H9 (cell line): ENCODE results near the gene GOLGA1. TPM values are rescaled to one million over a fixed set of nuclear protein-coding genes. Genes with fewer than 3 reads are reported as not detected.

ENCODE experiments used
- DNase-seq: peaks from one replicate; pipeline ENCODE4 v3.0.0-alpha.2; 2017
- H2AFZ ChIP-seq: one replicate; pipeline ENCODE4 v1.6.1; 2013; ENCODE audit warnings: mild to moderate bottlenecking, low read length, control low read depth, moderate library complexity
- H2AK5ac ChIP-seq: 2 replicates; pipeline ENCODE4 v1.6.1; 2013; ENCODE audit warnings: low read length, control low read depth, mixed read lengths; ENCODE audit not compliant: insufficient read length
- H2BK120ac ChIP-seq: one replicate; pipeline ENCODE4 v1.6.1; 2013; ENCODE audit warnings: low read depth, mild to moderate bottlenecking, low read length, control low read depth, inconsistent platforms; ENCODE audit not compliant: poor library complexity, severe bottlenecking
- H2BK12ac ChIP-seq: 2 replicates; pipeline ENCODE4 v1.6.1; 2013; ENCODE audit warnings: low read length, control low read depth, mixed read lengths, low read depth; ENCODE audit not compliant: insufficient read length
- H2BK15ac ChIP-seq: 2 replicates; pipeline ENCODE4 v1.6.1; 2013; ENCODE audit warnings: low read depth, low read length, control low read depth
- H2BK20ac ChIP-seq: one replicate; pipeline ENCODE4 v1.6.1; 2013; ENCODE audit warnings: low read depth, mild to moderate bottlenecking, low read length, control low read depth, inconsistent platforms; ENCODE audit not compliant: poor library complexity, severe bottlenecking
- H2BK5ac ChIP-seq: 2 replicates; pipeline ENCODE4 v1.6.1; 2013; ENCODE audit warnings: low read length, control low read depth, mixed read lengths; ENCODE audit not compliant: insufficient read length
- H3K14ac ChIP-seq: 2 replicates; pipeline ENCODE4 v1.6.1; 2013; ENCODE audit warnings: low read length, control low read depth; ENCODE audit not compliant: insufficient read depth
- H3K18ac ChIP-seq: 2 replicates; pipeline ENCODE4 v1.6.1; 2013; ENCODE audit warnings: low read depth, mild to moderate bottlenecking, mixed read lengths, low read length, control low read depth; ENCODE audit not compliant: insufficient read length
- H3K23ac ChIP-seq: 2 replicates; pipeline ENCODE4 v1.6.1; 2013; ENCODE audit warnings: low read length, control low read depth, mixed read lengths, low read depth; ENCODE audit not compliant: insufficient read length
- H3K23me2 ChIP-seq: 2 replicates; pipeline ENCODE4 v1.6.1; 2013; ENCODE audit warnings: low read depth, mild to moderate bottlenecking, mixed read lengths, low read length, control low read depth; ENCODE audit not compliant: insufficient read length, poor library complexity, severe bottlenecking
- H3K27ac ChIP-seq: 2 replicates; pipeline ENCODE4 v1.5.1; 2013; ENCODE audit warnings: low read length, control low read depth, mixed read lengths, low read depth; ENCODE audit not compliant: insufficient read length
- H3K27me3 ChIP-seq: 2 replicates; pipeline ENCODE4 v1.6.1; 2013; ENCODE audit warnings: low read length, control low read depth, inconsistent platforms; ENCODE audit not compliant: insufficient read depth
- H3K4ac ChIP-seq: 2 replicates; pipeline ENCODE4 v1.6.1; 2013; ENCODE audit warnings: low read depth, mild to moderate bottlenecking, control low read depth, inconsistent platforms, low read length, moderate library complexity
- H3K4me1 ChIP-seq: 2 replicates; pipeline ENCODE4 v1.6.1; 2013; ENCODE audit warnings: low read length, control low read depth, inconsistent platforms; ENCODE audit not compliant: insufficient read depth
- H3K4me2 ChIP-seq: 2 replicates; pipeline ENCODE4 v1.6.1; 2013; ENCODE audit warnings: low read length, control low read depth, mixed read lengths; ENCODE audit not compliant: insufficient read length, insufficient read depth
- H3K56ac ChIP-seq: 2 replicates; pipeline ENCODE4 v1.6.1; 2013; ENCODE audit warnings: low read depth, mild to moderate bottlenecking, mixed read lengths, low read length, control low read depth; ENCODE audit not compliant: insufficient read length
- H3K79me1 ChIP-seq: 2 replicates; pipeline ENCODE4 v1.6.1; 2013; ENCODE audit warnings: low read depth, mild to moderate bottlenecking, moderate library complexity, low read length, control low read depth, inconsistent platforms; ENCODE audit not compliant: insufficient read depth, poor library complexity, severe bottlenecking
- H3K79me2 ChIP-seq: 2 replicates; pipeline ENCODE4 v1.6.1; 2013; ENCODE audit warnings: low read length, control low read depth, inconsistent platforms; ENCODE audit not compliant: insufficient read depth
- H3K9ac ChIP-seq: 2 replicates; pipeline ENCODE4 v1.6.1; 2013; ENCODE audit warnings: low read length, control low read depth, mixed read lengths; ENCODE audit not compliant: insufficient read length; ENCODE audit errors: extremely low read depth
- H3K9me3 ChIP-seq: one replicate; pipeline ENCODE4 v1.6.1; 2013; ENCODE audit warnings: low read depth, low read length, inconsistent platforms; ENCODE audit not compliant: control insufficient read depth
- H3T11ph ChIP-seq: one replicate; pipeline ENCODE4 v1.6.1; 2013; ENCODE audit warnings: mild to moderate bottlenecking, low read length, control low read depth, inconsistent platforms
- H4K20me1 ChIP-seq: one replicate; pipeline ENCODE4 v1.6.1; 2013; ENCODE audit not compliant: control insufficient read depth, insufficient read length, insufficient read depth
- H4K5ac ChIP-seq: 2 replicates; pipeline ENCODE4 v1.6.1; 2013; ENCODE audit warnings: low read depth, mild to moderate bottlenecking, mixed read lengths, low read length, control low read depth; ENCODE audit not compliant: insufficient read length
- H4K8ac ChIP-seq: replicated peaks from 2 replicates; pipeline ENCODE4 v1.6.1; 2013; ENCODE audit warnings: low read length, control low read depth, mixed read lengths, low read depth; ENCODE audit not compliant: insufficient read length
- H4K91ac ChIP-seq: 2 replicates; pipeline ENCODE4 v1.6.1; 2013; ENCODE audit warnings: low read depth, mild to moderate bottlenecking, moderate library complexity, mixed read lengths, low read length, control low read depth; ENCODE audit not compliant: insufficient read length
- H3K27ac Mint-ChIP-seq, 3 experiments: 2 replicates in 2 of 3; 3 replicates in 1 of 3; pipeline ENCODE4 v1.8.0; 2020 to 2021; ENCODE audit warnings: mixed read lengths in 3 of 3, mild to moderate bottlenecking in 1 of 3, moderate library complexity in 1 of 3
- H3K27me3 Mint-ChIP-seq: 2 replicates; pipeline ENCODE4 v1.8.0; 2021; ENCODE audit warnings: low read depth, mild to moderate bottlenecking, moderate library complexity, mixed read lengths
- H3K36me3 Mint-ChIP-seq, 3 experiments: 2 replicates in 2 of 3; 3 replicates in 1 of 3; pipeline ENCODE4 v1.8.0; 2020 to 2021; ENCODE audit warnings: low read depth in 3 of 3, mixed read lengths in 3 of 3; ENCODE audit not compliant: insufficient read depth in 1 of 3
- H3K4me1 Mint-ChIP-seq, 2 experiments: 2 replicates each; pipeline ENCODE4 v1.8.0; 2020; ENCODE audit warnings: mixed read lengths in 2 of 2
- H3K4me3 Mint-ChIP-seq, 2 experiments: 2 replicates in 1 of 2; 3 replicates in 1 of 2; pipeline ENCODE4 v1.8.0; 2020 to 2021; ENCODE audit warnings: mild to moderate bottlenecking in 2 of 2, mixed read lengths in 2 of 2, moderate library complexity in 1 of 2
- H3K9me3 Mint-ChIP-seq, 2 experiments: 2 replicates in 1 of 2; 3 replicates in 1 of 2; pipeline ENCODE4 v1.8.0; 2020; ENCODE audit warnings: mild to moderate bottlenecking in 2 of 2, mixed read lengths in 2 of 2, moderate library complexity in 1 of 2
- CTCF ChIP-seq: fragments of 200-600 bp; sonication (generic); conservative IDR thresholded peaks from 3 replicates; pipeline ENCODE4 v1.8.0; 2021; ENCODE audit warnings: antibody characterized with exemption, mild to moderate bottlenecking
- WGBS: extraction: QIAGEN DNeasy Blood & Tissue Kit; methylation state at CpG from one replicate; pipeline ENCODE4 v1.1.7; 2013; ENCODE audit warnings: missing lambda C conversion rate, low lambda C conversion rate, mixed read lengths; ENCODE audit not compliant: insufficient read length; ENCODE audit errors: extremely low coverage; 5-methylcytosine and 5-hydroxymethylcytosine counted together
- total RNA-seq: library from RNA; stranded (reverse); gene quantifications from 2 replicates; pipeline ENCODE4 v1.2.1, GENCODE V29; 2021

Gene GOLGA1
- total RNA-seq, 1 experiment from 2014 or later = 7.6 TPM

- Histone ChIP-seq H3K27ac (no peak overlapping the region), H2BK5ac (no peak overlapping the region), H3K4ac (no peak overlapping the region), H3K79me1 (no peaks in the 10 kb centered on the region), H3K23me2 (no peaks in the 10 kb centered on the region), H3K14ac (no peak overlapping the region), H2BK15ac (no peak overlapping the region), H3K9ac (no peak overlapping the region), H2AK5ac (no peak overlapping the region), H2BK12ac (no peak overlapping the region), H2AFZ (no peak overlapping the region), H4K5ac (no peak overlapping the region), H4K8ac (no peak overlapping the region), H3K4me1 (no peaks in the 10 kb centered on the region), H3K56ac (no peak overlapping the region), H4K91ac (no peak overlapping the region), H3K79me2 (no peaks in the 10 kb centered on the region), H3K4me2 (no peak overlapping the region), H4K20me1 (no peaks in the 10 kb centered on the region), H2BK120ac (no peak overlapping the region), H3K27me3 (no peaks in the 10 kb centered on the region), H3K23ac (no peak overlapping the region), H3K9me3 (no peaks in the 10 kb centered on the region), H3T11ph (no peak overlapping the region), H2BK20ac (no peak overlapping the region), H3K18ac (no peak overlapping the region)
- Mint-ChIP-seq H3K36me3 (peaks cover 3 to 13% (median 13%) of the 10 kb centered on the region in 3 experiments; a peak in 6 of 7 replicates), H3K4me3 (no peak overlapping the region), H3K9me3 (no peaks in the 10 kb centered on the region; a peak in 2 of 5 replicates), H3K4me1 (no peaks in the 10 kb centered on the region), H3K27ac (no peak overlapping the region), H3K27me3 (no peaks in the 10 kb centered on the region)
- no peak for TF ChIP-seq CTCF
- no CpG with 5 or more reads among the region's 2 CpGs for WGBS
- DNase-seq = no peak
Measured at GRCh38 chr9:124964604-124965003, 23.7 kb upstream of the GOLGA1 start.
